ENCODE data around the gene STON2. TPM values are rescaled to one million over a fixed set of nuclear protein-coding genes. Genes with fewer than 3 reads are reported as not detected.

Gene STON2
- total RNA-seq, 4 donors from 2014 or later: 10.5 to 37.4 (median 14.8) TPM

DNA sequence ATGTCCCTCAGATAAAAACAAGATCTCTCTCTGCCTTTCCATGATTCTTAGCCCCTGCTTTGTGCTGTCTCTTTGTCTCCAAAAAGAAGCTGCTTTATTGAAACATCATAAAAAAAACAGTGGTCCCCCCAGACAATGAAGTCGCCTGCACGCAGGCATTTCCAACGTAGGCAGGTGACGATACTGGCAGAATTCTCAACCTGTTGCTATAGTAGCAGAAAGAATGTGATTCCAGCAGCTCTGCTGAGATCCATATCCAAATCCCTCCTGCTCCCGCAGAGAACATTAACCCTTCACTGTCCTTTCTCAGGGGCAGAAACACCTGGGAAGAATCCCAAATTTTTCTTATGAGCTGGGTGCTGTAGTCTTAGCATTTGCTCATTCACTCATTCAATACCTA lies 84.8 kb downstream of the STON2 start:
- TF ChIP-seq, protein P1, sequence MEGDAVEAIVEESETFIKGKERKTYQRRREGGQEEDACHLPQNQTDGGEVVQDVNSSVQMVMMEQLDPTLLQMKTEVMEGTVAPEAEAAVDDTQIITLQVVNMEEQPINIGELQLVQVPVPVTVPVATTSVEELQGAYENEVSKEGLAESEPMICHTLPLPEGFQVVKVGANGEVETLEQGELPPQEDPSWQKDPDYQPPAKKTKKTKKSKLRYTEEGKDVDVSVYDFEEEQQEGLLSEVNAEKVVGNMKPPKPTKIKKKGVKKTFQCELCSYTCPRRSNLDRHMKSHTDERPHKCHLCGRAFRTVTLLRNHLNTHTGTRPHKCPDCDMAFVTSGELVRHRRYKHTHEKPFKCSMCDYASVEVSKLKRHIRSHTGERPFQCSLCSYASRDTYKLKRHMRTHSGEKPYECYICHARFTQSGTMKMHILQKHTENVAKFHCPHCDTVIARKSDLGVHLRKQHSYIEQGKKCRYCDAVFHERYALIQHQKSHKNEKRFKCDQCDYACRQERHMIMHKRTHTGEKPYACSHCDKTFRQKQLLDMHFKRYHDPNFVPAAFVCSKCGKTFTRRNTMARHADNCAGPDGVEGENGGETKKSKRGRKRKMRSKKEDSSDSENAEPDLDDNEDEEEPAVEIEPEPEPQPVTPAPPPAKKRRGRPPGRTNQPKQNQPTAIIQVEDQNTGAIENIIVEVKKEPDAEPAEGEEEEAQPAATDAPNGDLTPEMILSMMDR (IDR thresholded peaks at IDR 0.05; ENCODE audit: low read depth): no peak

DNA sequence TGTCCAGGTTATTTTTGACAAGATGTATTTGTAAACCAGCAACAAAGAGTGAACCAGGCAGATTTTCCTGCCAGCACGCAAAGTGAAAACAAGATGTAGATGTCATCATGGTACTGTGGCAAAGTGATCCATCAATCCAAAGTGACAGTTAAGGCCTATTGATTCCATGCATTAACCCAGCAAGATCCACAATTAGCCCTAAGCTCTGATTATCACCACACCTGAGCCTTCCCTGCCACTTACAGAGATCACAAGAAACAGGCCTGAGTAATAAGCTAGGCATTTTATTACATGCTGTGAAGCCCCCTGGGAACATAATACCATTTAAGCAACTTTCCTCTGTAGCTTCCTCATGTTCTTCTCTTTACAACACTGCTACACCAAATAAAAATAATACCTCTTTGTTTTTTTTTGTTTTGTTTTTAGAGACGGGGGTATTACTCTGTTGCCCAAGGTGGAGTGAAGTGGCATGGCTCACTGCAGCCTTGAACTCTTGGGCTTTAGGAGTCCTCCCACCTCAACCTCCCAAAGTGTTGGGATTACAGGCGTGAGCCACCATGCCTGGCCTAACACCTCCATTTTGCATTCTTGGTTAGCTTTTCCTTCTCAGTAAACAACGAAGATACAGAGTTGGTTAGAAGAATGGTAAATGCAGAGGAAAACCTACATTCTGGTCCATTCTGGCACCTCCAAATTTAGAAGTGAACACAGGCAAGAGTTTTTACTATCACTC lies 85.5 kb downstream of the STON2 start:
- TF ChIP-seq, protein P1 (IDR thresholded peaks at IDR 0.05; ENCODE audit: low read depth): no peak

DNA sequence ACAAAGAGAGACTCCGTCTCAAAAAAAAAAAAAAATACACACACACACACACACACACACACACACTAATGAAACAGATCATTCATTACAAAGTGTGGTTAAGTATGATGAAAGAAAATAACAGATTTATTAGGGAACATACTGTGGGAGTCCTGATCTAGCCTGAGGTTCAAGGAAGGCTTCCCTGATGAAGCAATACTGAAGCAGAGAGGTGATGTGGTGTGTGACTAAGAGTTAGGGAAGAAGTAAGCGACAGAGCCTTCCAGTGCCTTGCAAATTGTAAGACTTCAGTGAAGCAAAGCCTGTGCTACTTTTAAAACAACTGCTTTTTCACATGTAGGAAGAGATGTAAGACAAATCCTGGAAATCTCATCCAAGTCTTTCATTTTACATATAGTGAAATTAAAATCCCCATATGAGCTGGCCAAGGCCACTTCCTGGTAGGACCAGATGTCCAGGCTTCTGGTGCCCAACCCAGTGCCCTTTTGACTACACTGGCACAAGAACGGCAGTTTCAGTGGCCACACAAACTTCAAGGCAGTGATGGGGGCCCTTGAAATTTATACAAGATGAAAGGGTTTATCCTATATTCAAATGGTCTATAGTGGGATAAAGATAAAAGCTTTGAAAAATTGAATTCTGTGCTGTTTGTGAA lies 86.2 kb downstream of the STON2 start:
- TF ChIP-seq, protein P1 (IDR thresholded peaks at IDR 0.05; ENCODE audit: low read depth): no peak

DNA sequence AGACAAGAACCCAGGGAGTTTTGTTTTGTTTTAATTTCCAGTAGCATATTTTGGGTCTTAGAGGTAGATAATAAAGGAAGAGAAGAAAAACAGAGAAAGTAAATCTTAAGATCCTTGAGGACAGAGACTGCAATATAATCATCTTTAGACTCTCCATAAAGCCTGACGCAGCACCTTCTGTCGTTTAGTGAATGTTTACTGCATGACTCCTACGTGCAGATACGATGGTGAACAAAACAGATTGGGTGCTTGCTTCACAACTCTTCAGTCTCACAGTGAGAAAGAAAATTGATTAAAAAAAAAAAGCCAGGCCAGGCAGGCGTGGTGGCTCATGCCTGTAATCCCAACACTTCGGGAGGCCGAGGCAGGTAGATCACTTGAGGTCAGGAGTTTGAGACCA lies 86.9 kb downstream of the STON2 start:
- TF ChIP-seq, protein P1 (IDR thresholded peaks at IDR 0.05; ENCODE audit: low read depth): no peak

DNA sequence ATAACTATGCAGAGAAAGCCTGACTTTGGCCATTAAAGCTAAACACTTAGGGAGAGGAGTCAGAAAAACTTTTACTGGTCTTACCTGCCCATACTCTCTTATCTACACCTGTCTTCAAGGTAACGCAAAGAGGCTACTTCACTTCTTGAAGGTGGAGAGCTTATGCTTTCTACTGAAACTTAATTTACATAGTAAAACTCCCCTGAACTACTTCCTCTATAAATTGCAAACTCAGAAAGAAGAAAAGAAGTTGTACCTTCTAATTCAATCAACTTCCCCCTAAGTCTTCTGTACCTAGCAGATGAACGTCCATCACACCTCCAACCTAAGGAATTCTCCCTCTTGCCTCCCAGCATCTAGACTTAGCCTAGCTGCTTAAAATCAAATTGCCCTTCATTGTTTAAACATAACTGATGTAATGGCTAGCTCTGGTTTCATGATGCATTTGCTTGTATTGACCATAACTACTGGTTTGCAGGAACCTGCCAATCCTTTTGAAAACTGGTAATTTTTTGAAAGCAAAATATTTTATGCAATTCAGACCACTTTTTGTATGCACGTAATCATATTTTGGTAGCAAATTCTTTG lies 87.7 kb downstream of the STON2 start:
- TF ChIP-seq, protein P1 (IDR thresholded peaks at IDR 0.05; ENCODE audit: low read depth): no peak

DNA sequence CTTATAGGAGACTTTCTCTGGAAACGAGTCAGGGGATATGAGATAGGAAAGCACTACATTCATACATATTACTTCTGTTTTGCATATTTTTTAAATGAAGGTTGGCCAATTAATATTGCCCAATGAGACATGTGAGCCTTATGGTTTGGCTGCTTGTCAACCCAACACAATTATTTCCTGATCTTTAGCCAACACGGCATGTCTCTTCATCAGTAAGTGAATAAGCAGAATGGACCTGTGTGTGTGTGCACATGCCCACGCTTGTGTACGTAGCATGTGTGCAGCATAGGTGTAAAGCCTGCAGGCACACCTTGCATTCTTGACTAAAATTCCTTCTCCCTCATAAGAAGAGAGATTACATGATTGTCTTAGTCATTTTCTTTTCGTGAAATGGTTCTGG lies 88.3 kb downstream of the STON2 start:
- TF ChIP-seq, protein P1 (IDR thresholded peaks at IDR 0.05; ENCODE audit: low read depth): no peak

DNA sequence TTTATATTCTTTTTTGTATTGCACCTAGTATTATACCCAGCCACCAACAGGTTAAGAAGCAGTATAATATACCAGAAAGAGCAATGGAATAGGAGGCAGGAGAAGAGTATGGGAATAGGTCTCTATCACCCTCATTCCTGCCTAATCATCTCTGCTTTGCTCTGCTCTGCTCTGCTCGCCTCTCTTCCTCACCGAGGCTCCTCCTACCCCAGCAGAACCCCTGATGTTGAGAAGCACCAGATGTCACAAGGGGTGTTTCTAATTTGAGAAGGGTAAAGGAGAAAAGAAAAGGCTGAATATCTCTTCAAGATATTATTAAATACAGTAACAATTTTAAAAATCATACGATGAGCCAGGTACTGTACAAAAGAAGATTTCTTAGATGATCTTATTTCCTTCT lies 89.0 kb downstream of the STON2 start:
- TF ChIP-seq, protein P1 (IDR thresholded peaks at IDR 0.05; ENCODE audit: low read depth): no peak

Measured in subcutaneous adipose tissue (tissue), 4 donors.